HG03521 (cell line): ENCODE data around the gene TMPRSS7.
A peak's percentile ranks its signal among the peaks of the same experiment; 100 is the strongest.
"Not testable (repeated sequence)": the region's sequence is repeated elsewhere in the genome, so short reads cannot be mapped to it uniquely, and the experiment has no call there.

Source experiments
- ATAC-seq: cut with Tn5 transposase; IDR thresholded peaks from one replicate; pipeline ENCODE4 v1.9.1; 2021; ENCODE audit warnings: mild to moderate bottlenecking, moderate library complexity; ENCODE audit not compliant: unreplicated experiment

Gene TMPRSS7

GRCh38 chr3:112012205-112012992 is 22.1 kb upstream of the TMPRSS7 start:
- no peak for ATAC-seq

GRCh38 chr3:112013058-112013783 is 21.3 kb upstream of the TMPRSS7 start:
- ATAC-seq: no peak

- ATAC-seq: no peak
Measured at GRCh38 chr3:112013784-112014143, 20.8 kb upstream of the TMPRSS7 start.

- no peak for ATAC-seq
Measured at GRCh38 chr3:112017091-112017490, 17.4 kb upstream of the TMPRSS7 start.

GRCh38 chr3:112018712-112019111 is 15.8 kb upstream of the TMPRSS7 start:
- ATAC-seq: no peak

- no peak for ATAC-seq
Measured at GRCh38 chr3:112019716-112020115, 14.8 kb upstream of the TMPRSS7 start.

GRCh38 chr3:112020674-112021085 is 13.9 kb upstream of the TMPRSS7 start:
- ATAC-seq: no peak

- ATAC-seq: no peak
Measured at GRCh38 chr3:112027142-112027541, 7.4 kb upstream of the TMPRSS7 start.

- ATAC-seq: no peak
Measured at GRCh38 chr3:112027826-112028225, 6.7 kb upstream of the TMPRSS7 start.

- ATAC-seq: no peak
Measured at GRCh38 chr3:112030901-112031300, 3.6 kb upstream of the TMPRSS7 start.

GRCh38 chr3:112032098-112032731 is 2.3 kb upstream of the TMPRSS7 start:
- no peak for ATAC-seq

- ATAC-seq: no peak
Measured at GRCh38 chr3:112035241-112035640, 705 bp downstream of the TMPRSS7 start.

GRCh38 chr3:112037194-112037593 is 2.7 kb downstream of the TMPRSS7 start:
- not testable (repeated sequence) for ATAC-seq

- ATAC-seq: no peak
Measured at GRCh38 chr3:112038863-112039262, 4.3 kb downstream of the TMPRSS7 start.

GRCh38 chr3:112041321-112041720 is 6.8 kb downstream of the TMPRSS7 start:
- no peak for ATAC-seq

- ATAC-seq: no peak
Measured at GRCh38 chr3:112042842-112043280, 8.3 kb downstream of the TMPRSS7 start.

GRCh38 chr3:112043621-112044201 is 9.2 kb downstream of the TMPRSS7 start:
- ATAC-seq: peak; percentile 77

- no peak for ATAC-seq
Measured at GRCh38 chr3:112046599-112046998, 12.1 kb downstream of the TMPRSS7 start.

GRCh38 chr3:112047264-112047663 is 12.7 kb downstream of the TMPRSS7 start:
- no peak for ATAC-seq

GRCh38 chr3:112048911-112049310 is 14.4 kb downstream of the TMPRSS7 start:
- no peak for ATAC-seq

GRCh38 chr3:112053229-112053628 is 18.7 kb downstream of the TMPRSS7 start:
- no peak for ATAC-seq
